ENCODE results near the gene LRRC23.
"Not testable (repeated sequence)": the region's sequence is repeated elsewhere in the genome, so short reads cannot be mapped to it uniquely, and the experiment has no call there.

LRRC23 gene, protein sequence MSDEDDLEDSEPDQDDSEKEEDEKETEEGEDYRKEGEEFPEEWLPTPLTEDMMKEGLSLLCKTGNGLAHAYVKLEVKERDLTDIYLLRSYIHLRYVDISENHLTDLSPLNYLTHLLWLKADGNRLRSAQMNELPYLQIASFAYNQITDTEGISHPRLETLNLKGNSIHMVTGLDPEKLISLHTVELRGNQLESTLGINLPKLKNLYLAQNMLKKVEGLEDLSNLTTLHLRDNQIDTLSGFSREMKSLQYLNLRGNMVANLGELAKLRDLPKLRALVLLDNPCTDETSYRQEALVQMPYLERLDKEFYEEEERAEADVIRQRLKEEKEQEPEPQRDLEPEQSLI

DNA sequence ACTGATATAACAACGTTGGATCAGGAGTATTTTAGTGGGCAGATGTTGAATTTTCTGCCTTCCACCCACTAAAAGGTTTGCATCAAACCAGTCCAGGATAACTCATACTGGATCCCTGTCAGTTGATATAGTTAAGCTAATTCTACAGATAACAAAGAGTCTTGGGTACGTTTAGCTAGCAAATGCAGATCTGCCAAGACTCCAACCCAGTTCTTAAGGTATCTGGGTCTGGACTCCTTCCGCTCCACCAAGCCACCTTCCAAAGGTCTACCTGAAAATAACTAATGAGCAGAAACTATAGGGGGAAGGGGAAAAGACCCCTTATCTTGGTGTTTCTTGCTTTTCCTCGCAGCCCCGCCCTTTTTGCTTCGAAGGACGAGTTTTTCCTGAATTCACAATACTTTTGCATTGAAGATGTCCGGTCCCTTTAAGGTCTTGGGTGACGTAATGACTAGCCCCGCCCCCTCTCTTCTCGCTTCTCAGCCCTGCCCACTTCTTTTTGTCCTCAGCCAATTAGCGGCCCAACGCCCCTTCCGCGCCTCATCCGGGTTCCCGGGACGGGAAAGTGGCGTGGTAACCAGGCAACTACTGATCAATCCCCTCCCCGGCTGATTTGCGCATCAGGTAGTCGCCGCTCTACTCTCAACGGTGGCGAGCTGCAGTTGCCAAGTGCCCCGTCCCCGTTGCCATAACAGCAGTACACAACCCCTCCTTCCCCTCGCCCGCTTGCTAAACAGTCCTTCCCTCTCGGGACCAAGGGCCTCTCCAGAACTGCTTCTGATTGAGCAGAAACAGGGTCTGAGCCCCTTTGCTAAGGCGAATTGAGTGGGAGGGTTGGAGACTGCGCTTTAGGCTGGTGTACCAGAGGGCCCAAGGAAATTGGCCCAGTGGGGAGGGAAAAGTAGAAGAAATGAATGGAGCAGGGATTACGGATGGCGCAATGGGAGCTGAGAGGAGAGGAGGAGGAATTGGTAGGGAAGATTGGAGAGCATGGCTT is at the start of gene LRRC23:
Gene LRRC23, plus strand, starts transcription at position 543 of the 997 bp plus-strand sequence. CDS start 812 bp downstream, outside the sequence.
- peak; percentile 97 for DNase-seq (ENCODE audit: low read depth, low spot score)

DNA sequence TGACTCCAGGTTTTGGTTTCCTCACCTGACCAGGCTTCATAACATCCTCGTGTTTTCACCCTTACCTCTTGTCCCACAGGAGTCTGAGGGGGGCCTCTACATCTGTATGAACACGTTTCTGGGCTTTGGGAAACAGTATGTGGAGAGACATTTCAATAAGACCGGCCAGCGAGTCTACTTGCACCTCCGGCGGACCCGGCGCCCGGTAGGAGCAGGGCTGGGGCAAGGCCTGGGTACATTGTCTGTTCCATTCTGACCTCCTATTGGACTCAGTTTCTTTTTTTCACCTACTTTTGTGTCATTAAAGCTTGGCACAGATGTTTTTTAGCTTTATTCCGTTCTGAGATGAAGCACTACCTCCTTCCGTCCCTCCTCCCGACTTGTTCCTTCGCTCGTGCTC is 49.3 kb upstream of the LRRC23 start:
- no peak for DNase-seq (ENCODE audit: low read depth, low spot score)

DNA sequence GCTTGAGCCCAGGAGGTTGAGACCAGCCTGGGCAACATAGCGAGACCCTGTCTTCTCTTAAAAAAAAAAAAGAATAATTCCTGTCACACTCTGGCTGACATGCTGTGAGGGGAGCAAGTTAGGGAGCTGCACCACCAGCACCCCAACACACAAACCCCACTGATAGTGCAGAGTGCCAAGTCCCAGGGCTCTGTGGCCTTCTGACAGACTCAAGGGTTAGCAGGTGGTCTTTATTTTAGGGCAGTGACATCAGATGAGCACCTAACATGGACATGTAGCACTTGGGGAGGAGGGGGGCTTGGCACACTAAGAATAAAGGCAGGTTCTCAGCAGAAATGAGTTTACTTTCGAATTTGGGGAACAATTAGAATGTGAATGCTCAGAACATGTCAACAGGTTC is 45.8 kb upstream of the LRRC23 start:
- DNase-seq (ENCODE audit: low read depth, low spot score), result no peak

DNA sequence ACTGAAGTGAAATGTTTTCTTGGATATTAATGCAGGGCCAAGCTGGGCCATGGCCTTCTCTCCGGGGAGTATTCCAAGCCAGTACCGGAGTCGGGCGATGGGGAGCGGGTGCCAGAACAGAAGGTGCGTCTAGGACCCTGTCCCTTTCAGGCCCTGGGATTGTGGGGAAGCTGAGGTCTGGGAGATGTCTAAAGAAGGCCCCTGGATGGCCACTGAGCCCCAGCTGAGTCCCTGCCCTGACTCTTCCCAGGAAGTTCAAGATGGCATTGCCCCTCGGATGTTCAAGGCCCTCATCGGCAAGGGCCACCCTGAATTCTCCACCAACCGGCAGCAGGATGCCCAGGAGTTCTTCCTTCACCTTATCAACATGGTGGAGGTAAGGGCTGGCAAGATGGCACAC is 44.5 kb upstream of the LRRC23 start:
- DNase-seq (ENCODE audit: low read depth, low spot score), result no peak

DNA sequence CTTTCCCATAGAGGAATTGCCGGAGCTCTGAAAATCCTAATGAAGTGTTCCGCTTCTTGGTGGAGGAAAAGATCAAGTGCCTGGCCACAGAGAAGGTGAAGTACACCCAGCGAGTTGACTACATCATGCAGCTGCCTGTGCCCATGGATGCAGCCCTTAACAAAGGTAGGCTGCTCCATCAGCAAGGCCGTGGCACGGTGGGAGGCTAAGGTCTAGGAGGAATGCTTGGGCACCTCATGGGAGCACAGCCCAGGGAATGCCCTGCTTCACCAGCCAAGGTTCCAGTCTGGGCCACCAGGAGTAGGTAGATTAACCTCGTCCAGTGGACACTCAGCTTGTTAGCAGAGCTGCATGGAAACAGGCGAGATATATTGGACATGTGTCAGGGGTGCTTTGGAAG is 43.7 kb upstream of the LRRC23 start:
- no peak for DNase-seq (ENCODE audit: low read depth, low spot score)

DNA sequence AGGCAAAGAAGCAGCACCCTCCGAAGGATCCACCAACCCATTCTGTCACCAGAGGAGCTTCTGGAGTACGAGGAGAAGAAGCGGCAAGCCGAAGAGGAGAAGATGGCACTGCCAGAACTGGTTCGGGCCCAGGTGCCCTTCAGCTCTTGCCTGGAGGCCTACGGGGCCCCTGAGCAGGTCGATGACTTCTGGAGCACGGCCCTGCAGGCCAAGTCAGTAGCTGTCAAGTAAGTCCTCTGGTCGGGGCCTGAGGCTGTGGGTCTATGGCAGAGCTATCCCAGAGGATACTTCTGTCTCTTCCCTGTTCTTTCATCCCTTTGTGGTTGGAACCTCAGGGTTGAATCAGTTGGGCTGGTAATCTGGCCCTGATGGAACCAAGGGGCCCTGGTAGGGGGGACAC is 43.2 kb upstream of the LRRC23 start:
- no peak for DNase-seq (ENCODE audit: low read depth, low spot score)

DNA sequence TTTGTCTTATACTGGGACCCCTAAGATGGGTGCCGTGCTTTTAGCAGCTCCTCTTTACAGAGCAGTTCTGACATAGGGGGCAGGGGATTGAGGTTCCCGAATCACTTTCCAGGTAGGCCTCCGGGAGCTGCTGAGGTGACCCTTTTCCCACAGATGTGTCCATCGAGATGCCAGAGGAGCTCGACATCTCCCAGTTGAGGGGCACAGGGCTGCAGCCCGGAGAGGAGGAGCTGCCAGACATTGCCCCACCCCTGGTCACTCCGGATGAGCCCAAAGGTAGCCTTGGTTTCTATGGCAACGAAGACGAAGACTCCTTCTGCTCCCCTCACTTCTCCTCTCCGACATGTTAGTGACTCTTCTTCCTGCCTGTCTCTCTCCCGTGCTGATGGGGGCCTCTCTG is 41.6 kb upstream of the LRRC23 start:
- no peak for DNase-seq (ENCODE audit: low read depth, low spot score)

DNA sequence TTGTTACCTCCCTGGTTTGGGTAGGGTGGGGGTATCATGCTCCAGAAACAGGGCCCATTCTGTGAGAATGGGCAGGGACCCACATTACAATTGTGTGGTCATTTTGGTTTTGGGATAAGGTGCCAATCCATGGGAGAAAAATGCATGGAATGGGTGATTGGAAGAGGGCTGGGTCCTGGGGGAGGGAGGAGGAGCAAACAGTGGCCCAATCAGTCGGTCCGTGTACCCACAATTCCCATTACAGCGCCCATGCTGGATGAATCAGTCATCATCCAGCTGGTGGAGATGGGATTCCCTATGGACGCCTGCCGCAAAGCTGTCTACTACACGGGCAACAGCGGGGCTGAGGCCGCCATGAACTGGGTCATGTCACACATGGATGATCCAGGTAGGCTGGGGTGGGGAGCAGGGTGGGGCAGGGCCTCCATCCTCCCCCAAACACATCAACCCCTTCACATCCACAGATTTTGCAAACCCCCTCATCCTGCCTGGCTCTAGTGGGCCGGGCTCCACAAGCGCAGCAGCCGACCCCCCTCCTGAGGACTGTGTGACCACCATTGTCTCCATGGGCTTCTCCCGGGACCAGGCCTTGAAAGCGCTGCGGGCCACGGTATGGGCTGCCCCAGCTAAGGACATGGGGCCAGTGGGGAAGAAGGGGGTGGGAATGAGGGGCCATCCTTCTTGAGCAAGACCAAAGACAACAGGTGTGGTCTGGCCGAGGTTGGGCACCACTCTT is 40.9 kb upstream of the LRRC23 start:
- DNase-seq (ENCODE audit: low read depth, low spot score), result no peak

DNA sequence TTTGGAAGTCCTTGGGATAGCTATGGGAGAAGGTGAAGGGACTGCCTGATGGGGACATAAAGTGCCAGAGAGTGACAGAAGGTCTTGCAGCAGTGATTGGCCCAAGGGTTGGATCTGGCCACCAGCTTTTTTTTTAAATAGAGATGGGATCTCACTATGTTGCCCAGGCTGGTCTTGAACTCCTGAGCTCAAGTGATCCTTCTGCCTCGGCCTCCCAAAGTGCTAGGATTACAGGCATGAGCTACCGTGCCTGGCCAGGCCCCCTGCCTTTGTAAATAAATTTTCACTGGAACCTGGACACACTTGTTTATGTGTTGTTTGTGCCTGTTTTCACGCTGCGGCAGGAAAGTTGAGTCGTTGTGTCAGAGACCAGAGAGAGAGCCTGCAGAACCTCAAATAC is 39.3 kb upstream of the LRRC23 start:
- not testable (repeated sequence) for DNase-seq (ENCODE audit: low read depth, low spot score)

DNA sequence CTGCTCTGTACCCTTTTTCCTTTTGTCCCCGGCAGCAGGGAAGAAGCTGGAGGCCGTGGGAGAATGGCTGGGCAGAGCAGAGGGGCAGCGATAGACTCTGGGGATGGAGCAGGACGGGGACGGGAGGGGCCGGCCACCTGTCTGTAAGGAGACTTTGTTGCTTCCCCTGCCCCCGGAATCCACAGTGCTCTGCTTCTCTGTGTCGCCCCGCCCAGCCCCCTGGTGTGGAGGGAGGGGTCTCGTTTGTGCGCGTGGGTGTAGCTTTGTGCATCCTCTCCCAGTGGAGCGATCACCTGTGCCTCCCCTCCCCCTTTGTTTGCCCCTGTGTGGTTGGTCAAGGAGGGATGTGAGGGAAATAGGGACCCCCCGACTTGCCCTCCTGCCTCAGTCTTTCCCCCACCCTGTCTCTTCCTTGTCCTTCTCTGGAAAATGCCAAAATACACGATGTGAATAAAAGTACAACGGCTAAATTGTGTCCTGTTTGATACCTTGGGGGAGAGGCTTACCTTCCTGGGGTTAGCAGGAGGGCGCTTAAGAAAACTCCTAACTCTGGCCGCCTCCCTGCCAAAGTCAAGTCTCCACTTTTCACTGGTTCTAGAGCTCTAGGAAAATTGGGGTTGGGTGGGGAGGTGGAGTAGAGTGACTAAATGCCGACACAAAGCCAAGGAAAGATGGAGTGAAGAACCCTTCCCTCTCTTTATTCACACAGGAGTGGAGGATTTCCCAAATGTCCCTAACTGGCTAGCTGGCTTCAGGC is 38.3 kb upstream of the LRRC23 start:
- DNase-seq (ENCODE audit: low read depth, low spot score), result no peak

DNA sequence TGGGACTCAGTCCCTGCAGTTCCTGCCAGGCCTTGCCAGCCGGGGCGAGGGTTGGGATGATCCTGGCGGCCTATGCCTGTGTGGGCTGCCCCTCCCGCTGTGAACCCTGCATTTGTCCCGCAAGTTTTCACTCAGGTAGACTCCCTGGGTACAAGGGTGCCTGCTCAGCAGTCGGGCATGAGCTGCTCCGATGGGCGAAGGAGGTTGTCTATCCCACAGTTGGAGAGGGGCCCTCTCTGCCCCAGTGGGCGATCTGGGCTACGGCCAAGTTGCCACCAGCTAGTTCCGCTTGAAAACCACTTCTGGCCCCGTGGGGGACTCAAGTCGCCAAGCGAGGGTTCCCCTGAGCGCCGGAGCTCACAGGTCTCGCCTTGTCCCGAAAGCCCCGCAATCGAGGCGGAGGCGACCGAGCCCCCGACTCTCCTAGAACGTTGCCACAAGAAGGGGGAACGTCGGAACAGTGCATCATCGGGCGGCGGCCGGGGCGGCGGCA is 37.7 kb upstream of the LRRC23 start:
- no peak for DNase-seq (ENCODE audit: low read depth, low spot score)

DNA sequence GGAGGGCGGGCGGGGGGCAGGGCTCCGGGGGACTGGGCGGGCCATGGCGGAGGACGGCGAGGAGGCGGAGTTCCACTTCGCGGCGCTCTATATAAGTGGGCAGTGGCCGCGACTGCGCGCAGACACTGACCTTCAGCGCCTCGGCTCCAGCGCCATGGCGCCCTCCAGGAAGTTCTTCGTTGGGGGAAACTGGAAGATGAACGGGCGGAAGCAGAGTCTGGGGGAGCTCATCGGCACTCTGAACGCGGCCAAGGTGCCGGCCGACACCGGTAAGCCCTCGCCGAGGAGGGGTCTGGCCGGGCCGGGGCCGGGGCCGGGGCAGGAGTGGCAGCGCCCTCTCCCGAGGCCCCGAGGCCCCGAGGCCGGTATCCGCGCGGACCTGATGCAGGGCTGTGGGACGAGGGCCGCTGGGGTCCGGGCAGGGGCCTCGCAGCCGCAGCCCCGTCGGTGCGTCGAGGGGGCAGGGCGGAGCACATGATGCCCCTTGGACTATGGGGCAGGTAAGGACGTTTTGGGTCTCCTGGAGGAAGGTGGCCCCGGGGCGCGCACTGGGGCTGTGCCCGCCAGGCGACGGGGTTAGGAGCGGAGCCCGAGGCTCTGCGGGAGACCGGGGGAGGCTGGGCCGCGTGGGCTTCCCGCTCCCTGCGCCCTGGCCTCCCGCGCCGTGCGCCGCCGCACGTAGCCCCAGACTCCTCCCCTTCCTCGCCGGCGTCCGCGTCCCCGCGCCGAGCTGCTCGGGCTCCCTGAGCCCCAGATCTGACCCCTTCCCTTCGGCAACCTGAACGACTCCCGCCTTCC is 37.0 kb upstream of the LRRC23 start, which contains the start of gene TPI1:
Gene TPI1, plus strand, starts transcription at position 119 of the 798 bp plus-strand sequence. Its CDS starts 36 bp downstream, at position 155.
- no peak for DNase-seq (ENCODE audit: low read depth, low spot score)

DNA sequence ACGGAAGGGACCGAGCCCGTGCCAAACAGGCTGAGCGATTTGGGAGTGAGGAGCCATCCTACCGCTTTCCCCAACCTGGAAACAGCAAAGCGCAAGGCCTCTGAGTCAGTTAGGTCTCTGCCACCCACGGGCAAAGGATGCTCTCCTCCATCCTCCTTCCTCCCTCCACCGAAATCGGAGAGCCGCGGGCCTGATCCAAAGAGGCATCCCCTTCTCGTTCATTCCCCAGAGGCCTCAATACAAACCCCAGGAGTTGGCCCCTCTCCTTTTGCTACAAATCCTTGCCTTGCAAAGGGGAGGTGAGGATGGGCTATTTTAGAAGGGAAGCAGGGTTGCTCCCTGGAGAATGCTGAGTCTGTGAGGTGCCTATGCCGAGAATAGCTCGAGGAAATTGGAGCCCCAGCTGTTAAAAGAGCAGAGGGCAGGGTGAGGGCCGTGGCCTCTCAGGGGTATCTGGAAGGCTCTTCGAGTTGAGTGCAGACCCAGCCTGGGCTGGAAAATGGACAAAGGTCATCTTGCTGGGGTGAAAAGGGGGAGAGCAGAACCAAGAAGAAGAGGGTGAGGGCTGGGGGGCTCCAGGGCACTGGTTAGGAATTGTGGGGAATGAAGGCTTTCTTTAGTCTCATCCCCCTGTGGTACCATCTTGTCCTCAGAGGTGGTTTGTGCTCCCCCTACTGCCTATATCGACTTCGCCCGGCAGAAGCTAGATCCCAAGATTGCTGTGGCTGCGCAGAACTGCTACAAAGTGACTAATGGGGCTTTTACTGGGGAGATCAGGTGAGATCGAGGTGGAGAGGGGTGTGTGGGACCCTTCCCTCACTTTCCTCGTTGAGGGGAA is 36.2 kb upstream of the LRRC23 start:
- DNase-seq (ENCODE audit: low read depth, low spot score), result no peak

DNA sequence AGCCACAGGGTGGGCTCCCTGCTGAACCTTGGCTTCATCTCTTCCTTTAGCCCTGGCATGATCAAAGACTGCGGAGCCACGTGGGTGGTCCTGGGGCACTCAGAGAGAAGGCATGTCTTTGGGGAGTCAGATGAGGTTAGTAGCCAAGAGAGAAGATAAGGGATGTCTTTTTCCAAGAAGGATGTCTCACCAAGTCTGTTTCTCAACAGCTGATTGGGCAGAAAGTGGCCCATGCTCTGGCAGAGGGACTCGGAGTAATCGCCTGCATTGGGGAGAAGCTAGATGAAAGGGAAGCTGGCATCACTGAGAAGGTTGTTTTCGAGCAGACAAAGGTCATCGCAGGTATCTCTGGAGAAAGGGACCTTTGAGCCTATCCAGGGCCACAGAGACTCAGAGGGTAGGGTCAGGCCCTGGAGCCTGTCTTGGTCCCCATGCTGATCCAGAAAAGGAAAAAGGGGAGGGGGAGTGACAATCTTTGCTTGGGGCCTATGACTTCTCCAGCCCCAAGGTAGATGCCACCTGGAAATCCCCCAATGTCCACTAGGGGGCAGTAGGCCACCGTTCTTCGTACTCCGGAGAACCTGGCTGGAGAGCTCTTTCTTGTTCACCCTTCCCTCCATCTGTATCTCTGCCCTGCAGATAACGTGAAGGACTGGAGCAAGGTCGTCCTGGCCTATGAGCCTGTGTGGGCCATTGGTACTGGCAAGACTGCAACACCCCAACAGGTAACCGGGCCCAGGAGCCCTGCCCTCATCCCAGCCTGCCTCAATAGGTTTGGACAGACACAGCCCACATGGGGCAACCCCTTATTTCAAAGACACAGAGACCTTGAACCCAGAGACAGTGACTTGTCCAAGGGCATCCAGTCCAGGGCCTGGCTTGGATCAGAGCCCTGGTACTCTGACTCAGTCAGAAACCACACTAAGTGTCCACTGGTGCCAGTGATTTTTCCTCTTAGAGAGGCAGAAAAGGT is 35.3 kb upstream of the LRRC23 start:
- no peak for DNase-seq (ENCODE audit: low read depth, low spot score)

DNA sequence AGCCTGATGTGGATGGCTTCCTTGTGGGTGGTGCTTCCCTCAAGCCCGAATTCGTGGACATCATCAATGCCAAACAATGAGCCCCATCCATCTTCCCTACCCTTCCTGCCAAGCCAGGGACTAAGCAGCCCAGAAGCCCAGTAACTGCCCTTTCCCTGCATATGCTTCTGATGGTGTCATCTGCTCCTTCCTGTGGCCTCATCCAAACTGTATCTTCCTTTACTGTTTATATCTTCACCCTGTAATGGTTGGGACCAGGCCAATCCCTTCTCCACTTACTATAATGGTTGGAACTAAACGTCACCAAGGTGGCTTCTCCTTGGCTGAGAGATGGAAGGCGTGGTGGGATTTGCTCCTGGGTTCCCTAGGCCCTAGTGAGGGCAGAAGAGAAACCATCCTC is 34.3 kb upstream of the LRRC23 start:
- DNase-seq (ENCODE audit: low read depth, low spot score), result not testable (repeated sequence)

DNA sequence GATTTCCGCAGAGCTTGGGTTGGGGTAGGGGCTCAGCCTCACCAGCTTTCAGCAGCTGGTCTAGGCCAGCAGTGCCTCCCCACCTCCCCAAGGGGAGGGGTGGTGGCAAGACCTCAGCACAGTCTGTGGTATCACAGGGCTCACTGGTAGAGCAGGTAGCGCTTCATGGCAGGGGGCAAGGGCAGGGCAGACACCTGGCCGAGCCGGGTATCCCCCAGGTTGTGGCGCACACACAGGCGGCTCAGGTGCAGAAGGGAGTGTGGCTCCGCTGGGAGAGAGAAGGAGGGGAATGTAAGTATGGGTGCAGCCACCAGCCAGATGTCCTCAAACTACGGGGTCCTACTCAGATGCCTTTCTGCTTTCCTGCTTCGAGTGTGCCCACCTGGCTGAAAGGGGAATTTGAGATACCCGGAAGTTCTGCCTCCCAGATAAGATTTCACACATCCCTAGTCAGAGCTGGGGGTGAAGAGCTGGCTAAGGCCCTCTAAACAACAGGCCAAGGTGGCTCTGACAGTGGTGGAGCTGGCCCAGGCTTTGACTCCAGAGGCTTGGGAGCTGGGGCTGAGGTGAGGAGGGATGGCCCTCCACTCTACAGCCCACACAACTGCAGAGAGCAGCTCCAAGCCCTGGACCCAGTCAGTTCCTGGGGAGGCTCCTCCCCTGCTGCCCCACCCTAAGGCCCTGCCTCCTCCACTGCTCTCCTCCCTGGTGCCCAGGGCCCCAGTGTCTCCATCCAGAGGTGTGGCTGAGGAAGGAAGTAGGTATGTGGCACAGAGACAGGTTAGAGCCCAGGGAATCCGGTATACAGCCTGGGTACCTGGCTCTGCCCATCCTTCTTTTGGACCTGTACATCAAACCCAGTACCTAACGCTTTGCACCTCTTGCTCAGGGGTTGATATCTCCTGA is 33.3 kb upstream of the LRRC23 start:
- no peak for DNase-seq (ENCODE audit: low read depth, low spot score)

Measured in iPS DF 19.7 (cell line).